GM21825 (cell line): ENCODE results near the gene FHOD3.
"Not testable (repeated sequence)": the region's sequence is repeated elsewhere in the genome, so short reads cannot be mapped to it uniquely, and the experiment has no call there.

Source experiments
- ATAC-seq: cut with Tn5 transposase; IDR thresholded peaks from one replicate; pipeline ENCODE4 v1.9.1; 2021; ENCODE audit warnings: mild to moderate bottlenecking, moderate library complexity; ENCODE audit not compliant: unreplicated experiment

The FHOD3 gene

GRCh38 chr18:36761186-36761698 lies 463.7 kb downstream of the FHOD3 start:
- ATAC-seq, result no peak

DNA sequence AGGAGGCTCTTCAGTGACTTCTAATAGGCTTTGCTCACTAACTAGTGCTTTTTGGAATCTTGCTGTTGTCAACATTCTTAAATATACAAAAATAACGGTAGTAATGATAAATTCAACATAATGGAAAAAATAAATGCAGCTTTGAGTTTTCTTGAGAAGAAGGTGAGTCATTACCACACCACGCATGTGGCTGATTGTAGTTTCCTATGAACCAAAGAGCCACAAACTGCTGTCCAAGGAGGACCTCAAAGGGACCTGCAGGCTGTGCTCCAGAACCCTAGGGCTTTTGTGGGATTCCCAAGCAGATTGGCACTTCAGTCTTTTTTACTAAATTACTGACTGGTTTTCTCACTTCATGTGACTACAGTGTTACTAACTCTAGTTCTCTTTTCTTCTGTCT lies 464.6 kb downstream of the FHOD3 start:
- no peak for ATAC-seq

GRCh38 chr18:36762965-36763364 lies 465.5 kb downstream of the FHOD3 start:
- not testable (repeated sequence) for ATAC-seq

GRCh38 chr18:36766836-36767235 lies 469.3 kb downstream of the FHOD3 start:
- ATAC-seq, result no peak

- no peak for ATAC-seq
These were observed 471.7 kb downstream of the FHOD3 start for GRCh38 chr18:36769172-36769571.

DNA sequence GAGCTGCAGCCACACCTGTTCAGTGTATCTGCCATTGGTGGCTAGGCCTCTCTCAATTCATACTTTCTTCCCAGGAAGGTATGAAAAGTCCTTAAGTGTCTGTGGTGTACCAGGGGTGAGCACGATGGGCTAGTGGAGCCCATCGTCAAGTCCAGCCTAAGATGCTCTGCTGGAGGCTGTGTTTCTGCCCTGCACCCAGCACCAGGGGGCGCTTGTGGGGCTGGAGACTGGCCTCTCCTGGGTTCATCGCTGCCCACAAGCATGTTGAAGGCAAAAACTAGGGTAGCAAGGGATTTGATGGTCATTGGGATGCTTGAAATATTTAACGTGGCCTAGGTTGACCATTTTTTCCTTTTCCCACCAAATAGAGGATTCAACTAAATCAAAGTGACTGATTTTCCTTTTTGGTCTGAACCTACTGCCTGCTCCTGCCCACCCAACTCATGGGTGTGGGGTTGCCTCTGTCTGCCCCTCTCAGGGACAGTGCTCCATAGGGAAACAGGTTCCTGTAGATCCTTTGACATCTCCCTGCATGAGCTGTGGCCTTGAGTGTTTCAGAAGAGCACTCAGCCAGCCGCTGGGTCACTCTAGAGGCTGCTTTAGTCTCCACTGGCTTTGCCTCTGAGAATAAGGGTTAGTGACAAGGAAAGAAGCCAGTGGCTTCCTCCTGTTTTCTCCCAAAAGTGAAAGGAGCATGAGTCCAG lies 472.2 kb downstream of the FHOD3 start:
- no peak for ATAC-seq

DNA sequence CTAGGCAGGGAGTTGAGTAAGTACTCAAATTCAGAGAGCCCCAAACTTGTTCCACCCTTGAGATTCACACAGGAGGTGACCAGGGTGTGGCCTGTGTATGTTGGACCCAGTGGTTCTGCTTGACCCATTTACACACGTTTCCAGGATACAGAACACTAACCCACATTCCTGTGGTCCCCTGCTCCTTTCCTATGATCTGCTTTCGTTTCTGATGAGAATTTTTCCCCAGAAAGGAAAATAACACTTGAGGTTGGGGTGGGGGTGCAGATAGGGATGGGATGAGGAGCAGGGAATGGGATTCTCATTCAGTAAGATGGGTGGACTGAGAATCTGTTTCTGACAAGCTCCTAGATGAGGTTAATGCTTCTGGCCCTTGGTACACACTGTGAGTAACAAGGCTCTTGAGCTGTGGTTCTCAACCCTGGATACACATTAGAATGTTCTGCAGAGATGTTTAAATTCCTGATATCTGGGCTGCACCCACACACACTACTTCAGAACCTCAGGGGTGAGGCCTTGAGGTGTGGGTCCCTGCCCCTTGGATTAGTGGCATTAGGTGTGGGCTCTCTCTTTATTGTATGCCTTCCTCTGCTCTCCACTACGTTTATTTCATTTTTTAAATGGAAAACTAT lies 472.9 kb downstream of the FHOD3 start:
- ATAC-seq, result no peak

DNA sequence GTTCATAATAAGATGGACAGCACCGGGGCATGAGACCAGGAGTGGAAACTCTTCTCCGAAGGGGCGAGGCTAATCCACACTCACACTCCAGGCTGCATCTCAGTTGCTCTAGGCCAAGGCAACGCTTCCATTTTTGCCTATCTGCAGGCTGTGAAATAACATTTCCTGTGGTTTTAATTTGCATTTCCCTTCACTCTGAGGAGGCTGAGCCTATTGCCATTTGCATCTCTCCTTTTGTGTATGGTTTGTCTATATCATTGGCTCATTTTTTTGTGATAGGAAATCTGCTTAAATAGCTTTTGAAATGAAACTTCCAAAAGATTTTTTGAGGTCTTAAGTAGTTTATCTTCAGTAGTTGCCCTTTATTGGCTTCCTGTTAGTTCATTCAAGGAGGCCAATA lies 473.7 kb downstream of the FHOD3 start:
- ATAC-seq, result no peak

DNA sequence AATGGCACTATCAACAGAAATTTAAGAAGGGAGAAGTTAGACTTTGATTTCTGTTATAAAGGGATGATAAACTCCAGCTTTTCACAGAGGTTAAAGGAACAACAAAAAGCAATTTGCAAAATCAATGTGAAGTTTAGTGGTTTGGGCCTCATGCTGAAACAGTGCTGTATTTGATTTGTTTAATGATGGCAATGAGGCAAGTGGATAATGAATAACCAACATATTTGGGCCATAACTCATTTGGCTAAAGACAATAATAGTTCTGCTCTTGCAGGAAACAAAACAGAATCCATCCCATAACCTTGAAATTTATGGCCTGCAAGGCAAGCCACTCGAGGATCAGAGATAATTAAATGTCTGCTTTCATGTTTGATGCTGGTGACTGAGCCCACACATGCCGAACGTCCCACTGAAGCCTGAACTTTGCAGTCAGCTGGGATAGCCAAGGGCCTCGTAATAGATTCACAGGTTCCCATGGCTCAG lies 474.8 kb downstream of the FHOD3 start:
- ATAC-seq, result no peak

DNA sequence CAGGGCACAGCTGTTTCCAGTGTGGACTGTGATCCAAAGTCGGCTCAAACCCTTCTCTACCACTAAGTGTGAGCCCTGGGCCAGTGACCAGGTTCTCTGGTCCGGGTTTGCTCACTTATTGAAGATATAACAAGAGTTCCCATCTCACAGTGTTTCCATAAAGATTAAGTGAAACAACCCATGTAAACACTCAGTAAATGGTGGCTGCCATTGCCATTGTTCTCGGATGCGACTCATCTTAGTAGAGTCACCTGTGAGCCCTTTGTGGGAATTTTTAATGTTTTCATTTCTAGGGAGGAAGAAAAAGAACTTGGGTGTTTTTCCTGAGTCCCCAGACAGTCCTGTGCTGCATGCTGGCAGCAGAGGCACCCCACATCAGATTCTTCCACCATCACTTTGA lies 477.9 kb downstream of the FHOD3 start:
- no peak for ATAC-seq

GRCh38 chr18:36776650-36777049 lies 479.1 kb downstream of the FHOD3 start:
- no peak for ATAC-seq

GRCh38 chr18:36777566-36777965 lies 480.1 kb downstream of the FHOD3 start:
- no peak for ATAC-seq

DNA sequence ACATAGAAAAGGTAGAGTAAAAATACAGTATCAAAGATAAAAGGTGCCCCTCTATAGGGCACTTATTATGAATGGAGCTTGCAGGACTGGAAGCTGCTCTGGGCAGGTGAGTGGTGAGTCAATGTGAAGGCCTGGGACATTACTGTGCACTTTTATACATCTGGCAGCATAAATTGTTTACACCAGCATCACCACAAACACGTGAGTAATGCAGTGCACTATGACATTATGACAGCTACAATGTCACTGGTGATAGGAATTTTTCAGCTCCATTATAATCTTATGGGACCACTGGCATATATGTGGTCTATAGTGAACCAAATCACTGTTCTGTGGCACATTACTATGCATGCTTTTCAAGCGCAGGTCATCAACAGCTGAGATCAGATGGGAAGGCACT lies 483.2 kb downstream of the FHOD3 start:
- ATAC-seq, result no peak

- no peak for ATAC-seq
These were observed 485.2 kb downstream of the FHOD3 start for GRCh38 chr18:36782710-36783109.

DNA sequence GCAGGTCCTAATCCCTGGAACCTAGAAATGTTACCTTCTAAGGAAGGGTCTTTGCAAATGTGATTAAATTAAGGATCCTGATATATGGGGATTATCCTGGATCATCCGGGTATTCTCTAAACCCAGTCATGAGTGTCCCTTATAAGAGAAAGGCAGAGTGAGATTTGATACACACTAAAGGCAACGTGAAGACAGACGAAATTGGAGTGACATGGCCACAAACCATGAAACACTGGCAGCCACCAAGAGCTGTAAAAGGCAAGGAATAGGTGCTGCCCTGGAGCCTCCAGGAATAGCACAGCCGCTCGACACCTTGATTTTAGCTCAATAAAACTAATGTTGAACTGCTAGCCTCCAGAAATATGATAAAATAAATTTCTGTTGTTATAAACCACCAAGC lies 486.3 kb downstream of the FHOD3 start:
- no peak for ATAC-seq

- ATAC-seq, result no peak
These were observed 489.2 kb downstream of the FHOD3 start for GRCh38 chr18:36786686-36787085.

DNA sequence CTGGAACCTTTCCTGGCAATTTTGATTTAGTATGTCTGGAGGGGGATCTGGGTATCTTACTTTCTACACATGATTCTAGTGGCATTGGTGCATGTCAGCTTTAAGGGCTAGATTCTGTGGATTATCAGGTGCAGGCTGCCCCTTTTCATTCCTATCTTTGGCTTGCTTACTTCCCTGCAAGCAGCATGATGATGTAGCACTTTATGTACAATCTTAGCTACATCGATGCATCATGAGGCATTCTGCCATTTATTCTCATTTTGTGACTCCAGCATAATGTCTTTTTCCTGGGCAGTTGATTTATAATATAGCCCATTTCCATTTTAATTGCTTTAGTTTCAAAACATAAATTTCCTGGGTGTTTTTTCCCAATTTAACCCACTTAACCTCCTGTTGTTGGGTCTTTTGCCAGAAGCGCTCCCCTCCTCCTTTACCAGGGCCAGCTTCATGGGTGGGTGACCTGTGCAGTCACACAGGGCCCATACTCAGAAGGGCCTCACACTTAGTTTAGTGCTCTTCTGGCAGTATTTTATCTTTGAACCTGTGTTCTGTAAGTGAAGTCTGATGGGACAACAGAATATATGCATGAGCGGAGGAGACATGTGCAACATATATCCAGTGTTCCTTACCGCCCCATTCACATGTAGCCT lies 495.2 kb downstream of the FHOD3 start:
- ATAC-seq, result no peak

GRCh38 chr18:36798738-36799473 lies 501.4 kb downstream of the FHOD3 start:
- no peak for ATAC-seq

GRCh38 chr18:36805105-36805504 lies 507.6 kb downstream of the FHOD3 start:
- ATAC-seq, result no peak

DNA sequence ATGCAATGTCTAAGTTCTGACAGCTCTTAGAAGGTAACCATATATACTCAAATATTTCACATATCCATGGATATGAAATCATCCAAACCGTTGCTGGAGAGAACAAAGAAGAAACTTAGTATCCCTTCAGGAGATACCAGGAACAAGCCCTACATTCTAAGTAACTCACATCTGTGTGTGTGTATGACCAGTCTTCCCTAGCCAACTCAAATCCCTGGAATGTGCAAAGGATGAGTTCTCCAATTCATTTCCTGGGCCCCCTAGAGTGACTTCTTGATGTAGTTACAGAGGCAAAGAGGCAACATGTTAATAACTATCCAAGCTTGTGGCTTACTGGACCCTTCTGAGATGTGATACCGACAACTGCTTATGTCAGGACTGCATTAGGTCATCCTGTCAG lies 511.2 kb downstream of the FHOD3 start:
- no peak for ATAC-seq
